WTC11 (cell line): ENCODE data around the gene GOLGA5. TPM values are rescaled to one million over a fixed set of nuclear protein-coding genes. Genes with fewer than 3 reads are reported as not detected.
A peak's percentile ranks its signal among the peaks of the same experiment; 100 is the strongest.

Experiments
- ATAC-seq: fragments of 200-7000 bp; cut with Tn5 transposase; 2 replicates; pipeline ENCODE4 v1.10.0; 2021; ENCODE audit warnings: mild to moderate bottlenecking, moderate library complexity
- CTCF ChIA-PET: fragments of 300-600 bp; sonication (Branson Sonifier 250); formaldehyde crosslinking; loops from one replicate; lab custom pipeline; 2021; ENCODE audit warnings: antibody characterized with exemption; lab: Charles Lee
- POLR2A ChIA-PET: fragments of 350-600 bp; sonication (Branson Sonifier 250); formaldehyde crosslinking; loops from one replicate; lab custom pipeline; 2021; ENCODE audit warnings: antibody characterized with exemption; lab: Charles Lee
- DNase-seq: peaks from one replicate; pipeline ENCODE4 v3.0.0; 2021; ENCODE audit warnings: low spot score
- H3K27ac Mint-ChIP-seq: 2 replicates; pipeline ENCODE4 v1.8.0; 2021; ENCODE audit warnings: mixed read lengths
- H3K27me3 Mint-ChIP-seq: 2 replicates; pipeline ENCODE4 v1.8.0; 2021; ENCODE audit warnings: low read depth, mild to moderate bottlenecking, moderate library complexity, mixed read lengths
- H3K36me3 Mint-ChIP-seq: 2 replicates; pipeline ENCODE4 v1.8.0; 2021; ENCODE audit warnings: mixed read lengths
- H3K4me1 Mint-ChIP-seq: 2 replicates; pipeline ENCODE4 v1.8.0; 2022; ENCODE audit warnings: mixed read lengths
- H3K4me3 Mint-ChIP-seq: 2 replicates; pipeline ENCODE4 v1.8.0; 2021; ENCODE audit warnings: mild to moderate bottlenecking, moderate library complexity, mixed read lengths
- H3K9me3 Mint-ChIP-seq: 2 replicates; pipeline ENCODE4 v1.8.0; 2021; ENCODE audit warnings: mixed read lengths
- ATF1 ChIP-seq: sonication (generic); formaldehyde crosslinking; IDR thresholded peaks from 2 replicates; pipeline ENCODE4 v1.8.1; 2023; ENCODE audit warnings: mild to moderate bottlenecking, moderate library complexity, missing genetic modification reagents
- CREB1 ChIP-seq: sonication (generic); formaldehyde crosslinking; IDR thresholded peaks from 2 replicates; pipeline ENCODE4 v1.8.0; 2023; ENCODE audit warnings: mild to moderate bottlenecking, missing genetic modification reagents
- CREM ChIP-seq: sonication (generic); formaldehyde crosslinking; IDR thresholded peaks from 2 replicates; pipeline ENCODE4 v1.8.1; 2022; ENCODE audit warnings: mild to moderate bottlenecking, missing genetic modification reagents, moderate library complexity
- ESRRA ChIP-seq: sonication (generic); formaldehyde crosslinking; IDR thresholded peaks from 2 replicates; pipeline ENCODE4 v1.8.1; 2022; ENCODE audit warnings: mild to moderate bottlenecking, missing genetic modification reagents, borderline replicate concordance
- FOXK1 ChIP-seq: sonication (generic); formaldehyde crosslinking; IDR thresholded peaks from 2 replicates; pipeline ENCODE4 v1.8.0; 2022; ENCODE audit warnings: mild to moderate bottlenecking, moderate library complexity, missing genetic modification reagents
- FOXP1 ChIP-seq: sonication (generic); formaldehyde crosslinking; IDR thresholded peaks from 2 replicates; pipeline ENCODE4 v1.8.0; 2022; ENCODE audit warnings: missing genetic modification reagents, mild to moderate bottlenecking, moderate library complexity, borderline replicate concordance
- GABPB1 ChIP-seq: sonication (generic); formaldehyde crosslinking; IDR thresholded peaks from 2 replicates; pipeline ENCODE4 v1.8.1; 2023; ENCODE audit warnings: mild to moderate bottlenecking, missing genetic modification reagents
- HMGA2 ChIP-seq: fragments of 250-450 bp; sonication (Bioruptor Pico); IDR thresholded peaks from 2 replicates; pipeline ENCODE4 v1.4.0; 2021; ENCODE audit warnings: mild to moderate bottlenecking, moderate library complexity
- MXD4 ChIP-seq: fragments of 250-450 bp; sonication (Bioruptor Pico); IDR thresholded peaks from 2 replicates; pipeline ENCODE4 v1.8.0; 2021; ENCODE audit warnings: mild to moderate bottlenecking, moderate library complexity, borderline replicate concordance
- MYBL2 ChIP-seq: sonication (generic); formaldehyde crosslinking; IDR thresholded peaks from 2 replicates; pipeline ENCODE4 v1.8.1; 2023; ENCODE audit warnings: mild to moderate bottlenecking, moderate library complexity, missing genetic modification reagents
- NFATC4 ChIP-seq: fragments of 250-450 bp; sonication (Bioruptor Pico); IDR thresholded peaks from 2 replicates; pipeline ENCODE4 v1.9.0; 2021; ENCODE audit warnings: mild to moderate bottlenecking
- NFE2L1 ChIP-seq: sonication (generic); formaldehyde crosslinking; IDR thresholded peaks from 2 replicates; pipeline ENCODE4 v1.8.1; 2023; ENCODE audit warnings: missing genetic modification reagents
- NR3C1 ChIP-seq: sonication (generic); formaldehyde crosslinking; conservative IDR thresholded peaks from 2 replicates; pipeline ENCODE4 v1.8.1; 2023; ENCODE audit warnings: low read depth, mild to moderate bottlenecking, missing genetic modification reagents
- RELA ChIP-seq: sonication (generic); formaldehyde crosslinking; IDR thresholded peaks from 2 replicates; pipeline ENCODE4 v1.8.1; 2022; ENCODE audit warnings: missing genetic modification reagents, mild to moderate bottlenecking, borderline replicate concordance
- SMAD3 ChIP-seq: sonication (generic); formaldehyde crosslinking; IDR thresholded peaks from 2 replicates; pipeline ENCODE4 v1.8.0; 2022; ENCODE audit warnings: missing genetic modification reagents, mild to moderate bottlenecking, borderline replicate concordance
- SOX15 ChIP-seq: fragments of 250-450 bp; sonication (Bioruptor Pico); IDR thresholded peaks from 2 replicates; pipeline ENCODE4 v1.9.0; 2021; ENCODE audit warnings: mild to moderate bottlenecking
- SP1 ChIP-seq: sonication (generic); formaldehyde crosslinking; conservative IDR thresholded peaks from 2 replicates; pipeline ENCODE4 v1.8.1; 2022; ENCODE audit warnings: missing genetic modification reagents
- TCF7 ChIP-seq: sonication (generic); formaldehyde crosslinking; IDR thresholded peaks from 2 replicates; pipeline ENCODE4 v1.8.0; 2022; ENCODE audit warnings: mild to moderate bottlenecking, low read depth, missing genetic modification reagents, moderate library complexity
- TEAD1 ChIP-seq: sonication (generic); formaldehyde crosslinking; IDR thresholded peaks from 2 replicates; pipeline ENCODE4 v1.8.0; 2022; ENCODE audit warnings: mild to moderate bottlenecking, missing genetic modification reagents
- TEAD4 ChIP-seq: sonication (generic); formaldehyde crosslinking; IDR thresholded peaks from 2 replicates; pipeline ENCODE4 v1.8.0; 2022; ENCODE audit warnings: mild to moderate bottlenecking, missing genetic modification reagents
- ZNF121 ChIP-seq: sonication (generic); formaldehyde crosslinking; IDR thresholded peaks from 2 replicates; pipeline ENCODE4 v1.8.0; 2023; ENCODE audit warnings: missing genetic modification reagents
- ZNF263 ChIP-seq: sonication (generic); formaldehyde crosslinking; IDR thresholded peaks from 2 replicates; pipeline ENCODE4 v1.8.1; 2022; ENCODE audit warnings: low read depth, mild to moderate bottlenecking, moderate library complexity, missing genetic modification reagents
- ZNF281 ChIP-seq: sonication (generic); formaldehyde crosslinking; IDR thresholded peaks from 2 replicates; pipeline ENCODE4 v1.8.0; 2023; ENCODE audit warnings: mild to moderate bottlenecking, missing genetic modification reagents
- ZNF423 ChIP-seq: fragments of 250-450 bp; sonication (Bioruptor Pico); IDR thresholded peaks from 2 replicates; pipeline ENCODE4 v2.1.2; 2022; ENCODE audit warnings: mild to moderate bottlenecking, moderate library complexity
- ZNF512 ChIP-seq: sonication (generic); formaldehyde crosslinking; IDR thresholded peaks from 2 replicates; pipeline ENCODE4 v1.8.1; 2022; ENCODE audit warnings: missing genetic modification reagents, borderline replicate concordance
- total RNA-seq: library from RNA; stranded (reverse); gene quantifications from 3 replicates; pipeline ENCODE4 v1.2.3, GENCODE V29; 2021
- TF ChIP-seq, protein P1 (sequence below): sonication (generic); formaldehyde crosslinking; IDR thresholded peaks from 2 replicates; pipeline ENCODE4 v1.8.1; 2022; ENCODE audit warnings: low read depth, missing genetic modification reagents, borderline replicate concordance
- TF ChIP-seq, protein P2 (sequence below): sonication (generic); formaldehyde crosslinking; IDR thresholded peaks from 2 replicates; pipeline ENCODE4 v1.8.1; 2022; ENCODE audit warnings: mild to moderate bottlenecking, moderate library complexity, missing genetic modification reagents
- TF ChIP-seq, protein P3 (sequence below): fragments of 200-600 bp; IDR thresholded peaks from 2 replicates; pipeline ENCODE4 v1.8.0; 2022; ENCODE audit warnings: antibody characterized with exemption

GOLGA5 gene
- total RNA-seq, 1 experiment from 2014 or later: 27.0 TPM

DNA sequence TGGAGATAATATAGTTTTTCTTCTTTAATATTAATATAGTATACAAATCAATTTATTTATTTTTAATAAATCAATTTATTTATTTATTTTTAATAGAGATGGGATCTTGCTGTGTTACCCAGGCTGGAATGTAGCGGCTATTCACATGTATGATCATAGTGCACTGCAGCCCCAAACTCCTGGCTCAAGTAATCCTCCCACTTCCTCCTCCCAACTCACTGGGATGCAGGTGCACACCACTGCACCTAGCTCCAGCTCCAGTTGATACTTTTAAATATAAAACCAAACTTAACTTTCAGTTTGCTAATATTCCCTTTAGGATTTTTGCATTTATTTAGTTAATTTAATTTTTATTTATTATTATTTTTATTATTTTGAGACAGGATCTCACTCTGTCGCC is 8.6 kb downstream of the GOLGA5 start:
- H3K4me3 Mint-ChIP-seq: no peak overlapping the region
- H3K27ac Mint-ChIP-seq: no peak overlapping the region
- H3K27me3 Mint-ChIP-seq: no peaks in the 10 kb centered on the region
- H3K4me1 Mint-ChIP-seq: no peaks in the 10 kb centered on the region
- ATAC-seq: no peak
- no peaks in the 10 kb centered on the region for H3K9me3 Mint-ChIP-seq
- POLR2A ChIA-PET: no interaction called here
- H3K36me3 Mint-ChIP-seq: peaks cover 25% of the 10 kb centered on the region
- no peak for DNase-seq
- TF ChIP-seq HMGA2 (CRISPR knock-in tag): peak; percentile 54; the same call in 1 of the 2 replicates
- no peak for TF ChIP-seq NFATC4 (CRISPR knock-in tag)
- TF ChIP-seq RELA: no peak
- CTCF ChIA-PET: no interaction called here

DNA sequence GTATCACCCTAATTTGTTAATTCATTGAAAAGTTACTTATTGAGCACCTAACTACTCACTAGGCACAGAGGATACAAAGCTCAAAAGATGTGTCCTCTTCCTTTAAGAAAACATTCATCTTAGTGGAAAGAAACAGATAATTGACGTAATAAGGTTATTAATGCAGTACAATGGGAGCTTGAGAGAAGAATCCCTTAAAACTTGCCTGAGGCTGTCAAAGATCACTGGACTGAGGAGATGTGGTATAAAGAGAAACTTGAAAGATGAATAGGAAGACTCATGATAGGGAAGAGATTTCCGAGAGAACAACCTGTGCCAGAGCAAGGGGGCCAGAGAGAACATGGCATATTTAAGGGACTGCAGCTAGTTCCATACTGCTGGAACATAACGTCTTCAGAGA is 19.1 kb downstream of the GOLGA5 start:
- H3K27ac Mint-ChIP-seq: no peak overlapping the region
- DNase-seq (no peak), ATAC-seq (no peak)
- ChIA-PET CTCF (interaction anchor here (0.5 kb wide), 1 partner anchor 700 kb away, joined by 3 read pairs; no protein-coding TSS in a partner anchor), POLR2A (no interaction called here)
- H3K9me3 Mint-ChIP-seq: no peaks in the 10 kb centered on the region
- H3K4me3 Mint-ChIP-seq: no peak overlapping the region
- H3K4me1 Mint-ChIP-seq: no peaks in the 10 kb centered on the region
- peaks cover 32% of the 10 kb centered on the region for H3K36me3 Mint-ChIP-seq
- TF ChIP-seq FOXK1 (no peak), CREM (no peak), TCF7 (no peak), SOX15 (no peak), ZNF121 (CRISPR knock-in tag) (no peak), CREB1 (CRISPR knock-in tag) (no peak), MYBL2 (CRISPR knock-in tag) (no peak), SMAD3 (no peak), NR3C1 (CRISPR knock-in tag) (no peak), ZNF512 (no peak), MXD4 (CRISPR knock-in tag) (no peak), TEAD1 (CRISPR knock-in tag) (no peak), TEAD4 (CRISPR knock-in tag) (no peak), GABPB1 (CRISPR knock-in tag) (no peak), NFE2L1 (CRISPR knock-in tag) (no peak)
- TF ChIP-seq, protein P1, sequence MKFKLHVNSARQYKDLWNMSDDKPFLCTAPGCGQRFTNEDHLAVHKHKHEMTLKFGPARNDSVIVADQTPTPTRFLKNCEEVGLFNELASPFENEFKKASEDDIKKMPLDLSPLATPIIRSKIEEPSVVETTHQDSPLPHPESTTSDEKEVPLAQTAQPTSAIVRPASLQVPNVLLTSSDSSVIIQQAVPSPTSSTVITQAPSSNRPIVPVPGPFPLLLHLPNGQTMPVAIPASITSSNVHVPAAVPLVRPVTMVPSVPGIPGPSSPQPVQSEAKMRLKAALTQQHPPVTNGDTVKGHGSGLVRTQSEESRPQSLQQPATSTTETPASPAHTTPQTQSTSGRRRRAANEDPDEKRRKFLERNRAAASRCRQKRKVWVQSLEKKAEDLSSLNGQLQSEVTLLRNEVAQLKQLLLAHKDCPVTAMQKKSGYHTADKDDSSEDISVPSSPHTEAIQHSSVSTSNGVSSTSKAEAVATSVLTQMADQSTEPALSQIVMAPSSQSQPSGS (CRISPR knock-in tag): no peak
- TF ChIP-seq, protein P2, sequence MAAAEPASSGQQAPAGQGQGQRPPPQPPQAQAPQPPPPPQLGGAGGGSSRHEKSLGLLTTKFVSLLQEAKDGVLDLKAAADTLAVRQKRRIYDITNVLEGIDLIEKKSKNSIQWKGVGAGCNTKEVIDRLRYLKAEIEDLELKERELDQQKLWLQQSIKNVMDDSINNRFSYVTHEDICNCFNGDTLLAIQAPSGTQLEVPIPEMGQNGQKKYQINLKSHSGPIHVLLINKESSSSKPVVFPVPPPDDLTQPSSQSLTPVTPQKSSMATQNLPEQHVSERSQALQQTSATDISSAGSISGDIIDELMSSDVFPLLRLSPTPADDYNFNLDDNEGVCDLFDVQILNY (CRISPR knock-in tag): no peak
- TF ChIP-seq, all 79 proteins: peak for 0
- H3K27me3 Mint-ChIP-seq: no peaks in the 10 kb centered on the region

- POLR2A ChIA-PET: no interaction called here
- no peak for DNase-seq
- Mint-ChIP-seq H3K27me3 (no peaks in the 10 kb centered on the region), H3K4me1 (no peaks in the 10 kb centered on the region), H3K27ac (no peak overlapping the region), H3K36me3 (peaks cover 37% of the 10 kb centered on the region), H3K9me3 (no peaks in the 10 kb centered on the region), H3K4me3 (no peak overlapping the region)
- ATAC-seq: no peak
- CTCF ChIA-PET: no interaction called here
- TF ChIP-seq RELA: no peak
- TF ChIP-seq SP1 (CRISPR knock-in tag): no peak
- TF ChIP-seq, protein P3, sequence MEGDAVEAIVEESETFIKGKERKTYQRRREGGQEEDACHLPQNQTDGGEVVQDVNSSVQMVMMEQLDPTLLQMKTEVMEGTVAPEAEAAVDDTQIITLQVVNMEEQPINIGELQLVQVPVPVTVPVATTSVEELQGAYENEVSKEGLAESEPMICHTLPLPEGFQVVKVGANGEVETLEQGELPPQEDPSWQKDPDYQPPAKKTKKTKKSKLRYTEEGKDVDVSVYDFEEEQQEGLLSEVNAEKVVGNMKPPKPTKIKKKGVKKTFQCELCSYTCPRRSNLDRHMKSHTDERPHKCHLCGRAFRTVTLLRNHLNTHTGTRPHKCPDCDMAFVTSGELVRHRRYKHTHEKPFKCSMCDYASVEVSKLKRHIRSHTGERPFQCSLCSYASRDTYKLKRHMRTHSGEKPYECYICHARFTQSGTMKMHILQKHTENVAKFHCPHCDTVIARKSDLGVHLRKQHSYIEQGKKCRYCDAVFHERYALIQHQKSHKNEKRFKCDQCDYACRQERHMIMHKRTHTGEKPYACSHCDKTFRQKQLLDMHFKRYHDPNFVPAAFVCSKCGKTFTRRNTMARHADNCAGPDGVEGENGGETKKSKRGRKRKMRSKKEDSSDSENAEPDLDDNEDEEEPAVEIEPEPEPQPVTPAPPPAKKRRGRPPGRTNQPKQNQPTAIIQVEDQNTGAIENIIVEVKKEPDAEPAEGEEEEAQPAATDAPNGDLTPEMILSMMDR: no peak
- no peak for TF ChIP-seq ZNF423 (CRISPR knock-in tag)
- no peak for TF ChIP-seq ATF1 (CRISPR knock-in tag)
- TF ChIP-seq ZNF281: no peak
- TF ChIP-seq ZNF121 (CRISPR knock-in tag): no peak
- no peak for TF ChIP-seq ESRRA
- TF ChIP-seq ZNF263: no peak
- TF ChIP-seq FOXK1: no peak
- TF ChIP-seq FOXP1 (CRISPR knock-in tag): no peak
These were observed 25.0 kb downstream of the GOLGA5 start for GRCh38 chr14:92819011-92819597.
